ENCODE measurements around the gene MILR1. TPM values are rescaled to one million over a fixed set of nuclear protein-coding genes. Genes with fewer than 3 reads are reported as not detected.

The MILR1 gene
- total RNA-seq, 6 experiments from 2014 or later: 0.57 to 3.0 (median 1.9) TPM

- Histone ChIP-seq H3K27me3 (no peaks in the 10 kb centered on the region), H3K4me3 (no peak overlapping the region), H3K9me3 (peaks cover 0 to 2% (median 0%) of the 10 kb centered on the region in 4 donors), H3K4me1 (no peaks in the 10 kb centered on the region), H3K36me3 (no peaks in the 10 kb centered on the region), H3K27ac (peak overlapping the region in 2 of 3 donors; percentile 34 to 47)
- intact Hi-C loops (cut with DNase I): no loop called here
- WGBS (ENCODE audit: insufficient coverage, low coverage, low lambda C conversion rate, missing lambda C conversion rate): 77% methylated on average over 4 of the region's 6 CpGs
- DNase-seq: no peak
- no peak for ATAC-seq
- no peak for TF ChIP-seq POLR2A (IDR thresholded peaks at IDR 0.05)
- no peak for TF ChIP-seq CTCF (IDR thresholded peaks at IDR 0.05)
Measured at GRCh38 chr17:64443086-64443760, 5.7 kb upstream of the MILR1 start.

- Histone ChIP-seq H3K36me3 (no peaks in the 10 kb centered on the region), H3K9me3 (no peaks in the 10 kb centered on the region), H3K4me1 (no peaks in the 10 kb centered on the region), H3K27ac (no peak overlapping the region), H3K4me3 (no peak overlapping the region), H3K27me3 (no peaks in the 10 kb centered on the region)
- TF ChIP-seq CTCF (IDR thresholded peaks at IDR 0.05): no peak
- TF ChIP-seq POLR2A (IDR thresholded peaks at IDR 0.05): no peak
- intact Hi-C loops (cut with DNase I): no loop called here
- no peak for ATAC-seq
- no peak for DNase-seq
- WGBS (ENCODE audit: insufficient coverage, low coverage, low lambda C conversion rate, missing lambda C conversion rate): no CpG with 5 or more reads among the region's 1 CpG
Measured at GRCh38 chr17:64447526-64447925, 1.4 kb upstream of the MILR1 start.

GRCh38 chr17:64449545-64449944 lies 630 bp downstream of the MILR1 start:
- intact Hi-C loops (cut with DNase I): no loop called here
- no peak for TF ChIP-seq CTCF (IDR thresholded peaks at IDR 0.05)
- no peak for TF ChIP-seq POLR2A (IDR thresholded peaks at IDR 0.05)
- ATAC-seq (peak in 1 of 4 donors; percentile 16), DNase-seq (no peak)
- Histone ChIP-seq H3K4me1 (no peaks in the 10 kb centered on the region), H3K4me3 (peak overlapping the region in 1 of 3 donors; percentile 16), H3K9me3 (no peaks in the 10 kb centered on the region), H3K36me3 (no peaks in the 10 kb centered on the region), H3K27ac (peak overlapping the region in 2 of 3 donors; percentile 2 to 34), H3K27me3 (no peaks in the 10 kb centered on the region)
- 62% methylated on average over 3 of the region's 3 CpGs for WGBS (ENCODE audit: insufficient coverage, low coverage, low lambda C conversion rate, missing lambda C conversion rate)

GRCh38 chr17:64455993-64456885 lies 7.3 kb downstream of the MILR1 start:
- Histone ChIP-seq H3K9me3 (no peaks in the 10 kb centered on the region), H3K36me3 (no peaks in the 10 kb centered on the region), H3K27me3 (no peaks in the 10 kb centered on the region), H3K27ac (no peak overlapping the region), H3K4me3 (no peak overlapping the region), H3K4me1 (no peaks in the 10 kb centered on the region)
- ATAC-seq: peak in 3 of 4 donors; percentile 26 to 62 (median 54)
- TF ChIP-seq CTCF (IDR thresholded peaks at IDR 0.05): no peak
- no peak for TF ChIP-seq POLR2A (IDR thresholded peaks at IDR 0.05)
- 56% methylated on average over 6 of the region's 8 CpGs for WGBS (ENCODE audit: insufficient coverage, low coverage, low lambda C conversion rate, missing lambda C conversion rate)
- DNase-seq: no peak
- intact Hi-C loops (cut with DNase I): no loop called here

Data from right lobe of liver (tissue), 6 donors.